ENCODE data around the gene SAMHD1. TPM values are rescaled to one million over a fixed set of nuclear protein-coding genes. Genes with fewer than 3 reads are reported as not detected.

The SAMHD1 gene
- polyA plus RNA-seq, 1 of the 3 experiments (the other 2 are of a cell fraction), result 5.9 TPM

DNA sequence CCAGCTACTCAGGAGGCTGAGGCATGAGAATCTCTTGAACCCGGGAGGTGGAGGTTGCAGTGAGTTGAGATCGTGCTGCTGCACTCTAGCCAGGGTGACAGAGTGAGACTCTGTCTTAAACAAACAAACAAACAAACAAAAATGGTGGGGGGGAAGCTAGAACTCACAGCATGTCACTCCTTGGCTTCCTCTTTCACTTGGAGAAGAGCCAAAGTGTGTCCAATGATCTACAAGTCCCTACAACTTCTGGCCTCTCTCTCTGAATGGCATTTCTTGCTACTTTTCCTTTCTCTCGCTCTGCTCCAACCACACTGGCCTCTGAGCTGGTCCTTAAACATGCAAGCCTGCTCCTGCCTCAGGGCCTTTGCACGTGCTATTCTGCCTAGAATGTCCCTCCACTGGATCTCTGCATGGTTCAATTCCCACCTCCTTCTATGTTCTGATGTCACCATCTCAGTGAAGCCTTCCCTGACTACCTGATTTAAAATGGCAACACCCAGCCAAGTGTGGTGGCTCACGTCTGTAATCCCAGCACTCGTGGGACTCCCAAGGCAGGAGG is 67.5 kb downstream of the SAMHD1 start:
- Histone ChIP-seq H3F3A (replicated peaks; ENCODE audit: insufficient read depth) (no peaks in the 10 kb centered on the region), H3K9ac (no peak overlapping the region), H3K36me3 (replicated peaks in 1 of 2; ENCODE audit: control insufficient read depth in 1 of 2, insufficient read depth in 2 of 2, low read length in 1 of 2) (no peaks in the 10 kb centered on the region), H3K9me3 (no peaks in the 10 kb centered on the region), H3K4me2 (no peak overlapping the region), H4K20me1 (ENCODE audit: insufficient read depth) (no peaks in the 10 kb centered on the region), H3K4me1 (ENCODE audit: control insufficient read depth in 1 of 2, insufficient read depth in 2 of 2, low read depth in 1 of 2, low read length in 1 of 2) (peaks cover 0 to 7% of the 10 kb centered on the region in 2 experiments; a peak in 2 of 4 replicates), H3K27ac (ENCODE audit: low read depth in 2 of 2, low read length in 1 of 2) (no peak overlapping the region), H3K4me3 (ENCODE audit: low read depth in 2 of 2, low read length in 1 of 2) (no peak overlapping the region), H3K27me3 (ENCODE audit: insufficient read depth) (no peaks in the 10 kb centered on the region), H2AFZ (ENCODE audit: low read depth) (no peak overlapping the region), H3K9me2 (no peaks in the 10 kb centered on the region), H3K79me2 (ENCODE audit: insufficient read depth) (no peaks in the 10 kb centered on the region)
- 85% methylated on average over 6 of the region's 6 CpGs for WGBS (ENCODE audit: low lambda C conversion rate)
- TF ChIP-seq SIN3A (IDR thresholded peaks at IDR 0.05; ENCODE audit: borderline replicate concordance, low read depth, low read length) (no peak), FOXM1 (IDR thresholded peaks at IDR 0.05; ENCODE audit: low read depth) (no peak), FOXJ3 (CRISPR knock-in tag; IDR thresholded peaks at IDR 0.05) (no peak), SMC3 (IDR thresholded peaks at IDR 0.05; ENCODE audit: low read depth, low read length) (no peak), GABPA (IDR thresholded peaks at IDR 0.05; ENCODE audit: low read depth) (no peak), NRF1 (IDR thresholded peaks at IDR 0.05; ENCODE audit: low read depth, low read length) (no peak), RCOR1 (IDR thresholded peaks at IDR 0.05; ENCODE audit: low read length) (no peak), EP300 (IDR thresholded peaks at IDR 0.05; ENCODE audit: borderline replicate concordance in 1 of 2, low read depth in 1 of 2, low read length in 1 of 2) (no peak), EZH2phosphoT487 (IDR thresholded peaks at IDR 0.05; ENCODE audit: borderline replicate concordance, low read depth) (no peak)
- TF ChIP-seq, protein P1, sequence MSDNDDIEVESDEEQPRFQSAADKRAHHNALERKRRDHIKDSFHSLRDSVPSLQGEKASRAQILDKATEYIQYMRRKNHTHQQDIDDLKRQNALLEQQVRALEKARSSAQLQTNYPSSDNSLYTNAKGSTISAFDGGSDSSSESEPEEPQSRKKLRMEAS (IDR thresholded peaks at IDR 0.05; ENCODE audit: low read depth), result no peak
- TF ChIP-seq, protein P2, sequence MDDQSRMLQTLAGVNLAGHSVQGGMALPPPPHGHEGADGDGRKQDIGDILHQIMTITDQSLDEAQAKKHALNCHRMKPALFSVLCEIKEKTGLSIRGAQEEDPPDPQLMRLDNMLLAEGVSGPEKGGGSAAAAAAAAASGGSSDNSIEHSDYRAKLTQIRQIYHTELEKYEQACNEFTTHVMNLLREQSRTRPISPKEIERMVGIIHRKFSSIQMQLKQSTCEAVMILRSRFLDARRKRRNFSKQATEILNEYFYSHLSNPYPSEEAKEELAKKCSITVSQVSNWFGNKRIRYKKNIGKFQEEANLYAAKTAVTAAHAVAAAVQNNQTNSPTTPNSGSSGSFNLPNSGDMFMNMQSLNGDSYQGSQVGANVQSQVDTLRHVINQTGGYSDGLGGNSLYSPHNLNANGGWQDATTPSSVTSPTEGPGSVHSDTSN (IDR thresholded peaks at IDR 0.05), result no peak
- DNase-seq, result no peak
- POLR2A ChIA-PET, result no interaction called here
- CTCF ChIA-PET, result interaction anchor here (0.9 to 1.5 kb wide), 5 partner anchors 11 to 110 kb away, joined by 3 to 7 read pairs (median 5); partner anchors contain the start of gene DSN1

DNA sequence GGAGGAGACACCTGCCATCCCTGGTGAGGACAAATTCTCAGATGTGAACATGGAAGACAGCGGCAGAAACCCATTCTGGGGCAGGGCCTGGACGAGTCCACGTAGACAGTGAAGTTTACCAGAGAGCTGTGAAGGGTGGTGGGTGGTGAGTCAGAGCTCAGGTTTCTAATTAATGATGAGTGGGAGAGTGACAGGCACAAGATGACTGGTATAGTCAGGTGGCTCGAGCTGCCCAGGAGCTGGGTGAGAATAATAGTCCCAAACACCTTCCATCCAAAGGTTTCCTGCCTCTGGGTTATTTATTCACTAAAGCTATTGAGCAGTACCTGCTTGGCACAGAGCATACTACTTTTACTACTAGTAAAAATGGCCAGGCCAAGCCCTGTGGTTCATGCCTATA is 69.6 kb downstream of the SAMHD1 start:
- Histone ChIP-seq H3K27ac (ENCODE audit: low read depth in 2 of 2, low read length in 1 of 2) (no peak overlapping the region), H3K9ac (no peak overlapping the region), H4K20me1 (ENCODE audit: insufficient read depth) (no peaks in the 10 kb centered on the region), H3K4me3 (ENCODE audit: low read depth in 2 of 2, low read length in 1 of 2) (no peak overlapping the region), H3K79me2 (ENCODE audit: insufficient read depth) (no peaks in the 10 kb centered on the region), H3K4me1 (ENCODE audit: control insufficient read depth in 1 of 2, insufficient read depth in 2 of 2, low read depth in 1 of 2, low read length in 1 of 2) (peaks cover 0 to 2% of the 10 kb centered on the region in 2 experiments; a peak in 1 of 4 replicates), H3K36me3 (replicated peaks in 1 of 2; ENCODE audit: control insufficient read depth in 1 of 2, insufficient read depth in 2 of 2, low read length in 1 of 2) (no peaks in the 10 kb centered on the region), H3K9me3 (no peaks in the 10 kb centered on the region), H3K9me2 (no peaks in the 10 kb centered on the region), H3K4me2 (no peak overlapping the region), H3K27me3 (ENCODE audit: insufficient read depth) (no peaks in the 10 kb centered on the region), H3F3A (replicated peaks; ENCODE audit: insufficient read depth) (no peaks in the 10 kb centered on the region), H2AFZ (ENCODE audit: low read depth) (no peak overlapping the region)
- ChIA-PET POLR2A (no interaction called here), CTCF (interaction anchor here (0.9 to 2.0 kb wide), 4 partner anchors 9 to 107 kb away, joined by 3 to 7 read pairs (median 4); a partner anchor contains a TSS)
- no peak for DNase-seq
- 63% methylated on average over 4 of the region's 4 CpGs for WGBS (ENCODE audit: low lambda C conversion rate)
- no peak for TF ChIP-seq MEF2A (IDR thresholded peaks at IDR 0.05; ENCODE audit: borderline replicate concordance, low read depth)
- no peak for TF ChIP-seq TEAD4 (IDR thresholded peaks at IDR 0.05; ENCODE audit: borderline replicate concordance, insufficient read depth)
- TF ChIP-seq JUND (IDR thresholded peaks at IDR 0.05), result no peak
- TF ChIP-seq, protein P2 (IDR thresholded peaks at IDR 0.05), result 0 out of 2 replicates have a peak, but pooled peaks have one; percentile 11
